NCI-H69 (cell line): ENCODE results near the gene LLGL2.
"Not testable (repeated sequence)": the region's sequence is repeated elsewhere in the genome, so short reads cannot be mapped to it uniquely, and the experiment has no call there.

ENCODE experiments used
- DNase-seq: peaks from one replicate; lab custom pipeline; 2025; lab: John Stamatoyannopoulos, UW

Gene LLGL2

GRCh38 chr17:75592348-75593020 lies 67.0 kb downstream of the LLGL2 start:
- DNase-seq = no peak

- DNase-seq = not testable (repeated sequence)
Observed at GRCh38 chr17:75593430-75593829, 67.9 kb downstream of the LLGL2 start.

GRCh38 chr17:75594499-75595283 lies 69.2 kb downstream of the LLGL2 start:
- no peak for DNase-seq

- no peak for DNase-seq
Observed at GRCh38 chr17:75595284-75595919, 69.9 kb downstream of the LLGL2 start.

- DNase-seq = no peak
Observed at GRCh38 chr17:75595920-75596313, 70.4 kb downstream of the LLGL2 start.

- peak; percentile 27 for DNase-seq
Observed at GRCh38 chr17:75596320-75597087, 71.0 kb downstream of the LLGL2 start.

- peak; percentile 87 for DNase-seq
Observed at GRCh38 chr17:75601057-75601987, 75.8 kb downstream of the LLGL2 start.

- DNase-seq = no peak
Observed at GRCh38 chr17:75602644-75603043, 77.1 kb downstream of the LLGL2 start.

- no peak for DNase-seq
Observed at GRCh38 chr17:75603123-75603522, 77.6 kb downstream of the LLGL2 start.

GRCh38 chr17:75604034-75604695 lies 78.7 kb downstream of the LLGL2 start:
- no peak for DNase-seq

- DNase-seq = no peak
Observed at GRCh38 chr17:75605790-75606189, 80.3 kb downstream of the LLGL2 start.

GRCh38 chr17:75607086-75607485 lies 81.6 kb downstream of the LLGL2 start:
- no peak for DNase-seq

GRCh38 chr17:75610103-75610984 lies 84.8 kb downstream of the LLGL2 start:
- DNase-seq = no peak

GRCh38 chr17:75611851-75612429 lies 86.4 kb downstream of the LLGL2 start:
- peak; percentile 93 for DNase-seq

GRCh38 chr17:75612906-75613626 lies 87.6 kb downstream of the LLGL2 start:
- DNase-seq = no peak

- DNase-seq = no peak
Observed at GRCh38 chr17:75614006-75614405, 88.5 kb downstream of the LLGL2 start.

- no peak for DNase-seq
Observed at GRCh38 chr17:75614556-75615270, 89.2 kb downstream of the LLGL2 start.

- no peak for DNase-seq
Observed at GRCh38 chr17:75615301-75615700, 89.8 kb downstream of the LLGL2 start.
